Lower leg skin (tissue), 4 donors: Measurements from ENCODE around the gene IMMP2L. TPM values are rescaled to one million over a fixed set of nuclear protein-coding genes. Genes with fewer than 3 reads are reported as not detected.

Experiments
- DNase-seq, 2 donors: peaks; one replicate each; pipeline ENCODE4 v3.0.0-alpha.2; 2019; ENCODE audit warnings: low spot score in 2 of 2
- H3K4me3 ChIP-seq: fragments of 200-600 bp; sonication (generic); 2 replicates; pipeline ENCODE4 v1.5.1; 2017; ENCODE audit warnings: mild to moderate bottlenecking, low read depth; ENCODE audit not compliant: poor library complexity, severe bottlenecking
- CTCF ChIP-seq, 3 donors: fragments of 450-650 bp; IDR thresholded peaks; one replicate each; pipeline ENCODE4 v1.5.1; 2016; ENCODE audit warnings: antibody characterized with exemption in 3 of 3, mild to moderate bottlenecking in 3 of 3, moderate library complexity in 2 of 3
- POLR2A ChIP-seq, 2 donors: fragments of 450-650 bp; IDR thresholded peaks; one replicate each; pipeline ENCODE4 v1.6.1; 2016 to 2017; ENCODE audit warnings: antibody characterized with exemption in 2 of 2, mild to moderate bottlenecking in 1 of 2, moderate library complexity in 1 of 2
- WGBS, 2 donors: methylation state at CpG; one replicate each; pipeline ENCODE4 v1.1.5; 2018; 5-methylcytosine and 5-hydroxymethylcytosine counted together
- intact Hi-C: fragments of 100-400 bp; cut with DNase I; formaldehyde crosslinking; loops from one replicate; pipeline ENCODE4 v1.15.0; 2023; ENCODE audit warnings: low total_unique reads
- total RNA-seq, 4 donors: library from RNA; depleted of rRNA; stranded (reverse); fragments of >200 nt; gene quantifications; one replicate each; pipeline ENCODE4 v1.1.0, GENCODE V29; 2016

IMMP2L gene
- total RNA-seq, 4 donors from 2014 or later = 13.6 to 16.8 (median 16.4) TPM

GRCh38 chr7:110813986-110814385 is 748.3 kb downstream of the IMMP2L start:
- TF ChIP-seq CTCF (IDR thresholded peaks at IDR 0.05) (no peak), POLR2A (IDR thresholded peaks at IDR 0.05) (no peak)
- intact Hi-C loops = no loop called here
- H3K4me3 ChIP-seq = no peak overlapping the region
- 71 to 76% methylated on average over 2 of the region's 2 CpGs for WGBS, 2 donors
- no peak for DNase-seq

GRCh38 chr7:110809832-110810231 is 752.5 kb downstream of the IMMP2L start:
- intact Hi-C loops = no loop called here
- TF ChIP-seq POLR2A (IDR thresholded peaks at IDR 0.05) = no peak
- no peak for TF ChIP-seq CTCF (IDR thresholded peaks at IDR 0.05)
- no peak for DNase-seq
- WGBS, 2 donors = 85 to 87% methylated on average over 6 of the region's 6 CpGs
- no peak overlapping the region for H3K4me3 ChIP-seq

- WGBS, 2 donors = 49 to 66% methylated on average over 1 of the region's 1 CpG
- DNase-seq = no peak
- no peak overlapping the region for H3K4me3 ChIP-seq
- TF ChIP-seq CTCF (IDR thresholded peaks at IDR 0.05) (no peak), POLR2A (IDR thresholded peaks at IDR 0.05) (no peak)
- intact Hi-C loops = no loop called here
Observed at GRCh38 chr7:110808361-110808760, 753.9 kb downstream of the IMMP2L start.

- 90% methylated on average over 5 of the region's 5 CpGs for WGBS, 2 donors
- DNase-seq = no peak
- no peak overlapping the region for H3K4me3 ChIP-seq
- no peak for TF ChIP-seq POLR2A (IDR thresholded peaks at IDR 0.05)
- no peak for TF ChIP-seq CTCF (IDR thresholded peaks at IDR 0.05)
- intact Hi-C loops = no loop called here
Observed at GRCh38 chr7:110804501-110804900, 757.8 kb downstream of the IMMP2L start.

GRCh38 chr7:110803602-110804143 is 758.6 kb downstream of the IMMP2L start:
- no peak for TF ChIP-seq POLR2A (IDR thresholded peaks at IDR 0.05)
- no peak for TF ChIP-seq CTCF (IDR thresholded peaks at IDR 0.05)
- intact Hi-C loops = no loop called here
- DNase-seq = no peak
- no peak overlapping the region for H3K4me3 ChIP-seq

GRCh38 chr7:110801502-110801901 is 760.8 kb downstream of the IMMP2L start:
- no peak for TF ChIP-seq POLR2A (IDR thresholded peaks at IDR 0.05)
- no peak for TF ChIP-seq CTCF (IDR thresholded peaks at IDR 0.05)
- 82 to 84% methylated on average over 1 of the region's 1 CpG for WGBS, 2 donors
- intact Hi-C loops = no loop called here
- DNase-seq = no peak
- H3K4me3 ChIP-seq = no peak overlapping the region
